Neuron (in vitro differentiated cells): Measurements from ENCODE around the gene LHPP.

Experiments
- H2AFZ ChIP-seq: one replicate; pipeline ENCODE4 v1.6.1; 2013; ENCODE audit warnings: low read depth, mild to moderate bottlenecking, inconsistent platforms, low read length, moderate library complexity
- H3K27me3 ChIP-seq: one replicate; pipeline ENCODE4 v1.6.1; 2013; ENCODE audit warnings: low read length; ENCODE audit not compliant: insufficient read depth
- H3K36me3 ChIP-seq: one replicate; pipeline ENCODE4 v1.6.1; 2013; ENCODE audit warnings: low read length; ENCODE audit not compliant: insufficient read depth
- H3K4me1 ChIP-seq: one replicate; pipeline ENCODE4 v1.6.1; 2013; ENCODE audit warnings: low read length; ENCODE audit not compliant: insufficient read depth
- H3K4me3 ChIP-seq: 2 replicates; pipeline ENCODE4 v1.5.1; 2013; ENCODE audit warnings: mild to moderate bottlenecking, low read length, moderate library complexity
- H3K9me3 ChIP-seq: one replicate; pipeline ENCODE4 v1.6.1; 2013; ENCODE audit warnings: low read length

Gene LHPP

GRCh38 chr10:124569623-124570470, 108.2 kb downstream of the LHPP start:
- Histone ChIP-seq H3K4me1 (peaks cover 18% of the 10 kb centered on the region), H2AFZ (no peak overlapping the region), H3K27me3 (no peaks in the 10 kb centered on the region), H3K4me3 (no peak overlapping the region), H3K9me3 (peaks cover 2% of the 10 kb centered on the region), H3K36me3 (no peaks in the 10 kb centered on the region)

- no peaks in the 10 kb centered on the region for H3K27me3 ChIP-seq
- peaks cover 10% of the 10 kb centered on the region for H3K4me1 ChIP-seq
- H3K4me3 ChIP-seq = no peak overlapping the region
- peaks cover 2% of the 10 kb centered on the region for H3K9me3 ChIP-seq
- no peak overlapping the region for H2AFZ ChIP-seq
- no peaks in the 10 kb centered on the region for H3K36me3 ChIP-seq
Observed at GRCh38 chr10:124570646-124571045, 109.0 kb downstream of the LHPP start.

GRCh38 chr10:124572751-124573150, 111.1 kb downstream of the LHPP start:
- Histone ChIP-seq H3K9me3 (peaks cover 2% of the 10 kb centered on the region), H3K4me1 (peaks cover 9% of the 10 kb centered on the region), H3K27me3 (no peaks in the 10 kb centered on the region), H3K4me3 (no peak overlapping the region), H2AFZ (no peak overlapping the region), H3K36me3 (no peaks in the 10 kb centered on the region)

GRCh38 chr10:124573726-124574455, 112.3 kb downstream of the LHPP start:
- H2AFZ ChIP-seq = no peak overlapping the region
- no peaks in the 10 kb centered on the region for H3K27me3 ChIP-seq
- no peaks in the 10 kb centered on the region for H3K36me3 ChIP-seq
- H3K4me1 ChIP-seq = peaks cover 7% of the 10 kb centered on the region
- H3K4me3 ChIP-seq = no peak overlapping the region
- H3K9me3 ChIP-seq = peaks cover 2% of the 10 kb centered on the region

GRCh38 chr10:124574456-124575070, 112.9 kb downstream of the LHPP start:
- H3K36me3 ChIP-seq = no peaks in the 10 kb centered on the region
- no peak overlapping the region for H3K4me3 ChIP-seq
- H2AFZ ChIP-seq = no peak overlapping the region
- no peaks in the 10 kb centered on the region for H3K27me3 ChIP-seq
- H3K4me1 ChIP-seq = peaks cover under 1% of the 10 kb centered on the region
- H3K9me3 ChIP-seq = peaks cover 2% of the 10 kb centered on the region

- Histone ChIP-seq H3K27me3 (no peaks in the 10 kb centered on the region), H3K4me3 (no peak overlapping the region), H3K4me1 (no peaks in the 10 kb centered on the region), H3K9me3 (peaks cover 2% of the 10 kb centered on the region), H3K36me3 (no peaks in the 10 kb centered on the region), H2AFZ (no peak overlapping the region)
Observed at GRCh38 chr10:124575107-124576035, 113.7 kb downstream of the LHPP start.

GRCh38 chr10:124576526-124577420, 115.2 kb downstream of the LHPP start:
- Histone ChIP-seq H3K36me3 (no peaks in the 10 kb centered on the region), H3K4me1 (no peaks in the 10 kb centered on the region), H3K27me3 (no peaks in the 10 kb centered on the region), H3K4me3 (no peak overlapping the region), H2AFZ (no peak overlapping the region), H3K9me3 (peaks cover 2% of the 10 kb centered on the region)

- no peak overlapping the region for H3K4me3 ChIP-seq
- H3K27me3 ChIP-seq = no peaks in the 10 kb centered on the region
- no peaks in the 10 kb centered on the region for H3K9me3 ChIP-seq
- H3K4me1 ChIP-seq = no peaks in the 10 kb centered on the region
- no peak overlapping the region for H2AFZ ChIP-seq
- no peaks in the 10 kb centered on the region for H3K36me3 ChIP-seq
Observed at GRCh38 chr10:124577651-124578050, 116.0 kb downstream of the LHPP start.

- Histone ChIP-seq H3K4me3 (no peak overlapping the region), H2AFZ (no peak overlapping the region)
Observed at GRCh38 chr10:124578231-124579010, 116.8 kb downstream of the LHPP start.

GRCh38 chr10:124579011-124579399, 117.4 kb downstream of the LHPP start:
- no peak overlapping the region for H2AFZ ChIP-seq
- H3K36me3 ChIP-seq = no peaks in the 10 kb centered on the region
- no peaks in the 10 kb centered on the region for H3K4me1 ChIP-seq
- H3K9me3 ChIP-seq = no peaks in the 10 kb centered on the region
- H3K4me3 ChIP-seq = no peak overlapping the region
- no peaks in the 10 kb centered on the region for H3K27me3 ChIP-seq

More at GRCh38 chr10:124578231-124579010, 116.8 kb downstream of the LHPP start:
- Histone ChIP-seq H3K4me1 (no peaks in the 10 kb centered on the region), H3K9me3 (no peaks in the 10 kb centered on the region), H3K36me3 (no peaks in the 10 kb centered on the region), H3K27me3 (no peaks in the 10 kb centered on the region)

GRCh38 chr10:124586142-124586541, 124.5 kb downstream of the LHPP start:
- Histone ChIP-seq H3K36me3 (no peaks in the 10 kb centered on the region), H3K9me3 (no peaks in the 10 kb centered on the region), H3K27me3 (no peaks in the 10 kb centered on the region), H2AFZ (no peak overlapping the region), H3K4me1 (peaks cover 2% of the 10 kb centered on the region), H3K4me3 (no peak overlapping the region)
